HG03558 (cell line): ENCODE data around the gene RTN4.

Experiments
- ATAC-seq: cut with Tn5 transposase; IDR thresholded peaks from one replicate; pipeline ENCODE4 v1.9.1; 2021; ENCODE audit warnings: moderate number of reproducible peaks; ENCODE audit not compliant: unreplicated experiment; ENCODE audit errors: extremely low read depth

Gene RTN4

GRCh38 chr2:54975598-54976492 lies 74.4 kb downstream of the RTN4 start:
- no peak for ATAC-seq

DNA sequence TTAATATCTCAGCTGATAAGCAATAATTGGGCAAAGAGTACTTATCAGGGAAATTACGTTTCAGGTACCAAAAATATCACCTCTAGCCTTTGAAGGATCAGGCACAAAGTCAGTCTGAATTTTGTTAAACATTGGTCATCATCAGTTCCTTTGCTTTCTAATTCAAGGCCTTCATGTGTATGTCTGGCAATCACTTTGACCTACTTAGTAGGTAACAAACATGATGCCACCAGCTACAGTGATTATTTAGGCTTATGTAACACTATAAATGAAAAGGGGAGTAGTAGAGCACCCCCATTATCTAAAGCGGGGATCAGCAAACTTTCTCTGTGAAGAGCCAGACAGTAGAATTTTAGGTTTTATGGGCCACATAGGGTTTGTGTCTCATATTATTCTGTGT lies 75.1 kb downstream of the RTN4 start:
- ATAC-seq: no peak

DNA sequence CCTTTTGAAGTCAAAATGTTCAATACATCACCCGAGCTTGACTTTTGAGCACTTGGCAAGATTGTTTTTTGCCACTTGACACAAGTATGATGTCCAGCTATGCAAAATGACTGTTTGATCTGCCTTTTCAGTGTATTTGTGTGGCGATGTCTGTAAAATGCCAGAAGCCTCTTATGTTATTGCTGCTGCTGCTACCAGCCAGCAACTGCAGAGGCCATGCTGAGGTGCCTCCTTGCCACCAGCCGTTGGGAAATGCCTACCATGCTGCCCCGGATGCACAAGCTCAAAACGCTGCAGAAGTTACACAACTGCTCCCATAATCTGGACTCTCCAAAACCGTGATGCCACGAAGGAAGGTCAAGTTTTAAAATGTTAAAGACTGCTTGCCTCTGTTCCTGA lies 80.3 kb downstream of the RTN4 start:
- no peak for ATAC-seq

DNA sequence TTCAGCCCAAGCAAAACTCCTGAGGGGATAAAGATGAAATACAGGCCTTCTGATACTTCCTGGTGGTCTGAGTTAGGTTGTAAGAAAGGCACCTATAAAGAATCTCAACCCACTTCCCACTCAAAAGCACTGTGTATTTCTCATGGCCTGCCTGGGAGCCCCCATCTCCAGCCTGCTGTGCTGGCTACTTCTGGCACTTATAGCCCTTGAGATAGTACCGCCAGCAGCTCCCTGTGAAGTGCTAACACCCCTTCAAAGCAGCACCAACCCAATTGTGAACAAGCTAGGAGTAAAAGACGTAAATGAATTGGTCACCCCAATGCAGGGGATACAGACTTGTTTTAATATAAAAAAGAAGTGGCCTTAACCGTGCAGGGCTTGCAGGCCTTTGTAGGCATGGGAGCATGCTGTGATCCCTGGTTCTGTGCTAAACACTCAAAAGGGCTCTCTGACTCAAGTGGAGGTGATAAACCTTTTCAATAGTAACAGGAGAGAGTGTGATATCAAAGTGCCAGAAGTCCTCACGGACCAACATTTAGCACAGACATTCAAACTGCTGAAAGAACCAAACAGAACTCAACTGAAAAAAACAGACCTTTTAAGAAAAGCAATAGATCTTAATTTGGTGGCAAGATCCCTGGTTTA lies 80.8 kb downstream of the RTN4 start:
- no peak for ATAC-seq

GRCh38 chr2:54968561-54969218 lies 81.6 kb downstream of the RTN4 start:
- no peak for ATAC-seq

- ATAC-seq: no peak
Measured at GRCh38 chr2:54967759-54968365, 82.4 kb downstream of the RTN4 start.

GRCh38 chr2:54967269-54967668 lies 83.0 kb downstream of the RTN4 start:
- no peak for ATAC-seq

DNA sequence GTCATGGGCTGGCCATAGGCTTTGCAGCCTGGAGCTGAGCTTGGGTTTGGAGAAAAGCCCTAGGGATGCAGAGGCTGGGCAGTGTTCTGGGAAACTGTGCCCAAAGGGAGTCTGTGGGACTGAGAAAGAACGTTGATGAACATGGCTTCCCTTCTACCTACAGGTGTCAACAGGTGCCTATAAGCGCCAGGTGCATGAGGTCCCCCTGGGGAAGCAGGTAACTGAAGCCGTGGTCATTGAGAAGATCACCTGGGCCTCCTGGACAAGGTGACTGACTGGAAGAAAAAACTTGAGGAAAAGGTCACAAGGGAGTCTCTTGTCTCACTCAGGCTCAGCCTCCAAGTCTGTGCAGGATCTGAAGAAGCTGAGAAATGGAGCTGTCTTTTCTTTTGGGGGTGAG lies 83.4 kb downstream of the RTN4 start:
- no peak for ATAC-seq

- no peak for ATAC-seq
Measured at GRCh38 chr2:54966165-54966832, 84.0 kb downstream of the RTN4 start.

GRCh38 chr2:54965425-54965824 lies 84.8 kb downstream of the RTN4 start:
- no peak for ATAC-seq

DNA sequence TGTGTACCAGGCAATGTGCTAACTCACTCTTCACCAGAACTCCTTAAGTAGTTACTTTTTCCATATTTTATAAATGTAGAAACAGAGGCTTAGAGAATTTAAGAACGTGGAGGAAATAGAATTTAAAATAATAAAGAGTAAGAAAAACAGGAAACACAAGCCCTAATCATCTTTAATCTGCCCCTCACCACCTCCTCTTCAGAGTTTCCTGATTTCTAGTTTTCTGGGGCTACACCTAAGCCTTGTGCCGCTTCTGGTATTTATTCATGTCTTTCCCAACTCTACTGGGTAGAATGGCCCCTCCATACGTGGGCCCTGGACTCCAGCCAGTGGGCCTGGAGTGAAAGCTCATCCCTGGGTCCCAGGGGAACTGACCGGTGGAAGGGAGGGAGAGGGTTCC lies 85.4 kb downstream of the RTN4 start:
- no peak for ATAC-seq

GRCh38 chr2:54964271-54964670 lies 86.0 kb downstream of the RTN4 start:
- ATAC-seq: no peak

- ATAC-seq: no peak
Measured at GRCh38 chr2:54963476-54963875, 86.8 kb downstream of the RTN4 start.

- no peak for ATAC-seq
Measured at GRCh38 chr2:54962935-54963440, 87.3 kb downstream of the RTN4 start.

DNA sequence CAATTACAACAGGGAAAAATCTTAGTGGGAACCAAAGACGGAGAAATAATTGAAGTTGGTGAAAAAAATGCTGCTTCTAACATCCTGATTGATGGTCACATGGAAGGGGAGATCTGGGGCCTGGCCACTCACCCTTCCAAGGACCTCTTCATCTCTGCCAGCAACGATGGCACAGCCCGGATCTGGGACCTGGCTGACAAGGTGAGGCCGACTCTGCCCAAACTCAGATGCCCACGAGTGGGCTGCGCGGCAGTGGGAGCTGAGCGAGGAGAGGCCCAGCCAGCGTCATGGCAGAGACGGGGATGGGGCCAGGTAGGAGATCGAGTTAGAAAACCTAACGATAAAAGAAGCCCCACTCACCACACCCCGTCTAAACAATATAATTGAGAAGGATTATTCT lies 87.7 kb downstream of the RTN4 start:
- ATAC-seq: no peak

- ATAC-seq: no peak
Measured at GRCh38 chr2:54960164-54960563, 90.1 kb downstream of the RTN4 start.

GRCh38 chr2:54958717-54959371 lies 91.4 kb downstream of the RTN4 start:
- ATAC-seq: no peak

- no peak for ATAC-seq
Measured at GRCh38 chr2:54957321-54957999, 92.8 kb downstream of the RTN4 start.

DNA sequence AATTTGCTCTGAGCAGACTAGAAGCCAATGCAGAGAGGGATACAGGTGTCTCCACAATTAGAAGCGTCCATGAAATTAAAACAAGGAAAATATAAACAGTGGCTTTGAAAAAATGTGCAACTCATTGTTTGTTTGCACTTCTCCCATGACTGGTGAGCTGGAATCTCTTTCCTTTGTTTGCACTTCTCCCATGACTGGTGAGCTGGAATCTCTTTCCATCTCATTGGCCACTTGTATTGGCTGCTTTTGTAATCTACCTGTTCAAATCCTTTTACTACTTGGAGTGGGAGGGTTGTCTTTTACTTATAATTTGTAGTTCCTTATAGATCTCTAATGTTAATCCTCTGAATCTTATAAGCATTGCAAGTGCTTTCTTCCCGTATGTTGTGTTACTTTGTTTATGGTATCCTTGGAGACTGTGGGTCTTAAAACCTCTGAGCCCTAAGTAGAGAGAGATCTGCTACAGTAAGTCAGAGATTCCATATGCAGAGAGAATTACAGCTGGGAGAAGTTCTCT lies 94.1 kb downstream of the RTN4 start:
- ATAC-seq: no peak
